PFSK-1 (cell line): Measurements from ENCODE around the gene TSPO2.

ENCODE experiments used
- POLR2AphosphoS5 ChIP-seq: IDR thresholded peaks from 2 replicates; pipeline ENCODE4 v1.6.1; 2012; ENCODE audit warnings: low read depth, mild to moderate bottlenecking, control low read depth, low read length, moderate library complexity
- REST ChIP-seq, 2 experiments: IDR thresholded peaks; 2 replicates each; pipeline versions ENCODE4 v1.6.1 to v1.8.0; 2011 to 2012; ENCODE audit warnings: low read depth in 2 of 2, low read length in 2 of 2, control low read depth in 1 of 2, inconsistent platforms in 1 of 2, mild to moderate bottlenecking in 1 of 2, moderate library complexity in 1 of 2; ENCODE audit not compliant: insufficient read depth in 1 of 2

- no peak for TF ChIP-seq POLR2AphosphoS5
- TF ChIP-seq REST (IDR thresholded peaks at IDR 0.05; ENCODE audit: insufficient read depth in 1 of 2, low read depth in 2 of 2, low read length in 2 of 2), result no peak
These were observed 29.2 kb downstream of the TSPO2 start for GRCh38 chr6:41071501-41071922.
